ENCODE measurements around the gene ICE1.

ICE1 gene

DNA sequence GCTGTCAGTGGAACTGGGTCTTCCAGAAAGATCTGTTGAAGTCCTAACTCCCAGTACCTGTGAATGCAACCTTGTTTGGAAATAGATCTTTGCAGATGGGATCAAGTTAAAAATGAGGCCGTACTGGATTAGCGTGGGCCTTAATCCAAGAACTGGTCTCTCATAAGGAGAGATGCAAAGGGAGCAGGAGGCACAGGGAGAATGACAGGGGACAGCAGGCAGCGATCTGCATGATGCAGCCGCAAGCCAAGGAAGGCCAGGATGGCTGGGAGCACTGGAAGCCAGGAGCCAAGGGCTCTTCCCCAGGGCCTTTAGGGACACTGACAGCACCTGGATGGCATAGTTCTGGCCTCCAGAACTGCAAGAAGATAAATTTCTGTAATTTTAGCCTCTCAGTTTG is 114.4 kb downstream of the ICE1 start:
- DNase-seq (ENCODE audit: low read depth) = no peak

DNA sequence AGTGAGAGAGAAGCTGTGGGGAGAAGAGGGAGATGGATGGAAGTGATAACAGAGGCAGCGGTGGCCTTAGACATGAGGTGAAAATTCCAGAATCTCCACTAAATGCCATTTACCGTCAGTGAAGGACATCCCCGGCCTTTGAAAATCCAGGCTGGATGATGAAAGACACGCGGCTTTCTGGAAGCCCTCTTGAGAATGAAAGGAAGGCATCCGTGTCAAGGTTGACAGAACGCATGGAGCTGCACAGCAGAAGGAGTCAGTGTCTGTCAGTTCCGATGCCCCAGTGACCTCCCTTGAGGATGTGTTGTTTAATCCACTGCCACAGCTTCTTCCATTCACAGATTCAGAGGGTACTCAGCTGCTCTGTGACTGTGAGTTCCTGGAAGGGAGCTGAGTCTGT is 114.9 kb downstream of the ICE1 start:
- DNase-seq (ENCODE audit: low read depth) = no peak

DNA sequence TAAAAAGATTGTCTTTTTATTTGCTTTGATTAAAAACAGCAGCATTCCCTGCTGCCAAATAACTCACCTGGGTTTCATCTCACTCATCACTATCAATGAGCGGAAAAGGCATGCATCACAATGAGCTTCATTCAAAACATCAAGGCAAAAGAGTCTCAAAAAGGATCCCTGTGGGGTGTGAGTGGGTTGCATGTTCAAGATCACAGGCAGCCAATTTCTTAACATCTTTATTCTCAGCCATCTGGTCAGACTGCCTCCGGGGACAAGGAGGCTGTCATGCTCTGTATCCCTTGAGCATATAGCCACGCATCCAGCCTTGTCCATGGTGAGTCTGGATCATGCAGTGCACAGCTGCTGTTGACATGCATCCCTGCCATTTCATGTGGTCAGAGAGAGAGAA is 117.1 kb downstream of the ICE1 start:
- no peak for DNase-seq (ENCODE audit: low read depth)
